Neural crest cell (in vitro differentiated cells): ENCODE results near the gene LRFN5. TPM values are rescaled to one million over a fixed set of nuclear protein-coding genes. Genes with fewer than 3 reads are reported as not detected.

Experiments used
- DNase-seq: peaks from one replicate; pipeline ENCODE4 v3.0.0; 2021; ENCODE audit warnings: low read depth, mixed read lengths, low spot score
- H3K27ac Mint-ChIP-seq: one replicate; pipeline ENCODE4 v1.8.0; 2021; ENCODE audit warnings: mild to moderate bottlenecking, mixed read lengths; ENCODE audit not compliant: unreplicated experiment
- H3K27me3 Mint-ChIP-seq: 2 replicates; pipeline ENCODE4 v1.8.0; 2021; ENCODE audit warnings: low read depth, mild to moderate bottlenecking, mixed read lengths
- H3K36me3 Mint-ChIP-seq: 2 replicates; pipeline ENCODE4 v1.8.0; 2021; ENCODE audit warnings: low read depth, mild to moderate bottlenecking, mixed read lengths
- H3K4me1 Mint-ChIP-seq: 2 replicates; pipeline ENCODE4 v1.8.0; 2021; ENCODE audit warnings: mixed read lengths
- H3K4me3 Mint-ChIP-seq: one replicate; pipeline ENCODE4 v1.8.0; 2021; ENCODE audit warnings: mild to moderate bottlenecking, mixed read lengths
- H3K9me3 Mint-ChIP-seq: 2 replicates; pipeline ENCODE4 v1.8.0; 2021; ENCODE audit warnings: mixed read lengths
- CTCF ChIP-seq: fragments of 200-600 bp; sonication (generic); conservative IDR thresholded peaks from 2 replicates; pipeline ENCODE4 v1.5.0; 2021; ENCODE audit warnings: antibody characterized with exemption, mild to moderate bottlenecking
- total RNA-seq: library from RNA; stranded (reverse); gene quantifications from 2 replicates; pipeline ENCODE4 v1.2.1, GENCODE V29; 2021

Gene LRFN5
- total RNA-seq, 1 donor from 2014 or later: 1.3 TPM

DNA sequence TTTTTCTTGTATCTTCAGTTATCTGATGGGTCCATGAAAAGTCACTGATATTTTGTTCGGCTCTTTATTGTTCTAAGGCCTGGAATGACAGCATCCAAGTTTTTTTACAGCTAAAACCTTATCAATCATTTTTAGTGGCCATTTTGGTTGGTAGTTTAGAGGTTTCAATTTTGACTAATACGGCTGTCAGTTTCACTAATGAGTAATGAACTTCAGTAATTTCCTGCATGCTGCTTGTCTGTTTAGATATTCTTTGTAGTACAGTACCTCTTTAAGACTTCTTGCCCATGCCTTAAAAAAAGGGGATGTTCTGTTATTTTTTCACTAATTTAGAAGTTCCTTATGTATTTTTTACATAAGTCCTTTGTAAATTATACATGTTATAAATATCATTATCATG is 176.7 kb downstream of the LRFN5 start:
- DNase-seq: no peak
- H3K4me3 Mint-ChIP-seq: no peak overlapping the region
- no peaks in the 10 kb centered on the region for H3K27me3 Mint-ChIP-seq
- no peak for TF ChIP-seq CTCF
- H3K36me3 Mint-ChIP-seq: no peaks in the 10 kb centered on the region
- H3K9me3 Mint-ChIP-seq: no peaks in the 10 kb centered on the region
- no peaks in the 10 kb centered on the region for H3K4me1 Mint-ChIP-seq
- no peak overlapping the region for H3K27ac Mint-ChIP-seq

GRCh38 chr14:41785696-41786095 is 179.0 kb downstream of the LRFN5 start:
- H3K4me3 Mint-ChIP-seq: no peak overlapping the region
- no peak for TF ChIP-seq CTCF
- H3K36me3 Mint-ChIP-seq: no peaks in the 10 kb centered on the region
- no peak overlapping the region for H3K27ac Mint-ChIP-seq
- no peaks in the 10 kb centered on the region for H3K27me3 Mint-ChIP-seq
- no peaks in the 10 kb centered on the region for H3K9me3 Mint-ChIP-seq
- DNase-seq: no peak
- no peaks in the 10 kb centered on the region for H3K4me1 Mint-ChIP-seq

DNA sequence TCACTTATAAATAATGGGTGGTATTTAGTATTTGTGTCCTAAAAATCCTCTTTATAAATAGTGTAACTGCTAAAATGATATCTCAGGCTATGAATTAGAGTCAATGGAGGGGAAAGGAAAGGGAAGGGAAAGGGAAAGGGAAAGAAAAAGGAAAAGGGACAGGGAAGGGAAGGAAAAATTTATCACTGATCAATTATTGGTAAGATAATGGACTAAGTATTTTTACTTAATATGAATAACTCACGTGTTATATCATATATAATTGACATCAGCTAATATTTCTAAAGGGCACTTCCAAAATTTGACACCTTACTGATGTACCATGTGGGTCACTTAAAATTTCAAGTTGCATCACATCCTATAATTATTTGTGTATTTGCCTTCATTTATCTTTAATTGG is 193.1 kb downstream of the LRFN5 start:
- no peaks in the 10 kb centered on the region for H3K4me1 Mint-ChIP-seq
- no peak for TF ChIP-seq CTCF
- no peak for DNase-seq
- no peaks in the 10 kb centered on the region for H3K9me3 Mint-ChIP-seq
- H3K4me3 Mint-ChIP-seq: no peak overlapping the region
- no peaks in the 10 kb centered on the region for H3K27me3 Mint-ChIP-seq
- no peaks in the 10 kb centered on the region for H3K36me3 Mint-ChIP-seq
- H3K27ac Mint-ChIP-seq: no peak overlapping the region

GRCh38 chr14:41805633-41806032 is 199.0 kb downstream of the LRFN5 start:
- H3K27me3 Mint-ChIP-seq: no peaks in the 10 kb centered on the region
- H3K4me3 Mint-ChIP-seq: no peak overlapping the region
- no peak for DNase-seq
- H3K27ac Mint-ChIP-seq: no peak overlapping the region
- H3K4me1 Mint-ChIP-seq: no peaks in the 10 kb centered on the region
- H3K9me3 Mint-ChIP-seq: no peaks in the 10 kb centered on the region
- no peaks in the 10 kb centered on the region for H3K36me3 Mint-ChIP-seq
- TF ChIP-seq CTCF: no peak

DNA sequence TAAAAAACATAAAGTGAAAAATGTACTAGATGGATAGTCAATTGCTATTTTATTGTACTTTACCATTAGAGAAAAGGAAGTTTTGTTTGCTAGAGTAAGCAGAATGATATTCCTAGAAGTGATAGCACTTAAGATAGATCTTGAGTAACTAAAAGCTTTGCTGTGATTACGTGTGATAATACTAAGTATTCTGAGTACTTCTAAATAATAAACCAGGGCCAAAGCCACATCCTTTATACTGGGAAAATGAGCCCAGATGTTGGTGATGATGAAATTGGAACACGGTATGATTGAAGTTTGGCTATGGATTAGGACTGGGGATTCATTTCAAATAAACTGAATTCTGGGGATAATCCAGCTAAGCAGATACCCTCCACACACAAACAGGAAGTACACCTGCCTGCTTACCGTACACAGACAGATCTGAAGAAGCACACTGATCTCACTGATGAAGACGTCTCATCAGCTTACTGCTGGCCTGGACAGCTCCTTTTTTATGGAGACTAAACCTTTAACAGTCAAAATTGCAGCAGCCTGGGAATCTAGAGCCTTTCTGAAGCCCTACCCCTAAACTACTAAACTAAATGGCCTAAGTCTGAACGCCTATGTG is 199.8 kb downstream of the LRFN5 start:
- H3K4me3 Mint-ChIP-seq: no peak overlapping the region
- H3K27ac Mint-ChIP-seq: no peak overlapping the region

More for the DNA sequence above, 199.8 kb downstream of the LRFN5 start:
- Mint-ChIP-seq H3K27me3 (no peaks in the 10 kb centered on the region), H3K36me3 (no peaks in the 10 kb centered on the region), H3K9me3 (no peaks in the 10 kb centered on the region), H3K4me1 (no peaks in the 10 kb centered on the region)
- no peak for DNase-seq
- TF ChIP-seq CTCF: no peak
